ENCODE data around the gene MYRFL. TPM values are rescaled to one million over a fixed set of nuclear protein-coding genes. Genes with fewer than 3 reads are reported as not detected.

Gene MYRFL
- total and polyA plus RNA-seq, 8 donors = 0.06 to 2.3 (median 0.43) TPM

DNA sequence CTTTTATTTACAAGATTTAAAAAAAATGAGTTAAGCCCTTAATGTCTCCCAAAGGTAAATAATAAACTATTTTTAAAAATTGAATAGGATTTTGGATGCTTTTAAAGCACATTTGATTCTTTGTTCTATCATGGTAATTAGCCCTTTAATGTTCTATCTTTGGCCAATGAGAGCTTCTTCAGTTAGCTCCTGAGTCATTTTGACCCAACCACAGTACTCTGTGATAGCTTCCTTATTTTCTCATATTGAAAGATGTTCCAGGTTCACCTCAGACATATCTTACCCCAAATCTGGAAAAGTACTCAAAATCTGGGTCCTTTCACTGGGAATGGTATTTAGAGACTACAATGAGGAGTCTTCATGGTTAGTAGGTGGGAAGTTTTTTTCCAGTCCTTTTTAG, 98.0 kb downstream of the MYRFL start:
- Histone ChIP-seq H3K9me3 (no peaks in the 10 kb centered on the region), H3K4me3 (no peak overlapping the region), H3K4me1 (no peaks in the 10 kb centered on the region), H3K36me3 (no peaks in the 10 kb centered on the region), H3K27ac (no peak overlapping the region), H3K27me3 (no peaks in the 10 kb centered on the region)
- intact Hi-C loops (cut with DNase I) = no loop called here
- TF ChIP-seq, protein P1, sequence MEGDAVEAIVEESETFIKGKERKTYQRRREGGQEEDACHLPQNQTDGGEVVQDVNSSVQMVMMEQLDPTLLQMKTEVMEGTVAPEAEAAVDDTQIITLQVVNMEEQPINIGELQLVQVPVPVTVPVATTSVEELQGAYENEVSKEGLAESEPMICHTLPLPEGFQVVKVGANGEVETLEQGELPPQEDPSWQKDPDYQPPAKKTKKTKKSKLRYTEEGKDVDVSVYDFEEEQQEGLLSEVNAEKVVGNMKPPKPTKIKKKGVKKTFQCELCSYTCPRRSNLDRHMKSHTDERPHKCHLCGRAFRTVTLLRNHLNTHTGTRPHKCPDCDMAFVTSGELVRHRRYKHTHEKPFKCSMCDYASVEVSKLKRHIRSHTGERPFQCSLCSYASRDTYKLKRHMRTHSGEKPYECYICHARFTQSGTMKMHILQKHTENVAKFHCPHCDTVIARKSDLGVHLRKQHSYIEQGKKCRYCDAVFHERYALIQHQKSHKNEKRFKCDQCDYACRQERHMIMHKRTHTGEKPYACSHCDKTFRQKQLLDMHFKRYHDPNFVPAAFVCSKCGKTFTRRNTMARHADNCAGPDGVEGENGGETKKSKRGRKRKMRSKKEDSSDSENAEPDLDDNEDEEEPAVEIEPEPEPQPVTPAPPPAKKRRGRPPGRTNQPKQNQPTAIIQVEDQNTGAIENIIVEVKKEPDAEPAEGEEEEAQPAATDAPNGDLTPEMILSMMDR (IDR thresholded peaks at IDR 0.05) = no peak
- ATAC-seq (no peak), FAIRE-seq (no peak), DNase-seq (no peak)

DNA sequence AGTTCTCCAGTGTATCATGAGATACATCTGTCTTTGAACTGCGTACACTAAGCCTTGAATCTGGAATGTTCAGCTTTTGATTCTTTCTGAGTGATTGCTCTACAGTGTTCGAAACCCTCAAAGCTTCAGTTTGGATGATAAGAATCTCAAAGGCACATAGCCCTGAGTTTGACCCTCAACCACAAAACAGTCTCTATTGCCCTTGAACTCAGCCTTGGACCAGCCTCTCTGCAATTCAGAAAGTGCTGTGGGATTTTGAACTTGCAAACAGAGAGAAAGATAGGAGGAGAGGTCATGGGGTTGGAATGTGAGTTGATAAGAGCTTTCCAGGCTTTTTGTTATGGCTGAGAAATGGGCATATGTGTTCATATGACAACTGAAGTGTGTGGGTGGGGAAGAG, 100.3 kb downstream of the MYRFL start:
- Histone ChIP-seq H3K27ac (no peak overlapping the region), H3K27me3 (no peaks in the 10 kb centered on the region), H3K4me3 (no peak overlapping the region), H3K9me3 (no peaks in the 10 kb centered on the region), H3K4me1 (no peaks in the 10 kb centered on the region), H3K36me3 (no peaks in the 10 kb centered on the region)
- WGBS, 2 donors = 58 to 67% methylated on average over 2 of the region's 2 CpGs
- TF ChIP-seq, protein P1 (IDR thresholded peaks at IDR 0.05) = no peak
- no peak for ATAC-seq
- FAIRE-seq = no peak
- no peak for DNase-seq
- intact Hi-C loops (cut with DNase I) = no loop called here

DNA sequence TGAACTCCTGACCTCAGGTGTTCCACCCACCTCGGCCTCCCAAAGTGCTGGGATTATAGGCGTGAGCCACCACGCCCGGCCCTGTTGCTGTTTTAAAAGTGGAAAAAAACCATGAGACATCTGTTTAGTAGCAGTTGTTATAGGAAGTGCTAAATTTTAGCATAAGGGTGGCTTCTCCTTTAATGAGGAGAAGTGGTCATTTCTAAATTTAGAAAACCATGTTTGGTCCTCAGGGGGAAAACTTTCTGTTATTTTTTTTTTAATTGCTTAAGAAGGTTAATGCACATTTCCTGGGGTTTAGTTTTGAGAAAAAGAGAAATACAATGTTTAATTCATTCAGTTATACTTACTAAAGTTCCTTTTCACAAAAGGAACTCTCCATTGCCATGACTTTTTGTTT, 102.1 kb downstream of the MYRFL start:
- FAIRE-seq = no peak
- no peaks in the 10 kb centered on the region for H3K9me3 ChIP-seq
- H3K4me1 ChIP-seq = no peaks in the 10 kb centered on the region
- TF ChIP-seq, protein P1 (IDR thresholded peaks at IDR 0.05) = no peak
- no peaks in the 10 kb centered on the region for H3K27me3 ChIP-seq
- no peaks in the 10 kb centered on the region for H3K36me3 ChIP-seq
- intact Hi-C loops (cut with DNase I) = no loop called here
- no peak overlapping the region for H3K27ac ChIP-seq
- 77 to 86% methylated on average over 4 of the region's 4 CpGs for WGBS, 2 donors
- H3K4me3 ChIP-seq = no peak overlapping the region
- ATAC-seq = no peak
- no peak for DNase-seq

DNA sequence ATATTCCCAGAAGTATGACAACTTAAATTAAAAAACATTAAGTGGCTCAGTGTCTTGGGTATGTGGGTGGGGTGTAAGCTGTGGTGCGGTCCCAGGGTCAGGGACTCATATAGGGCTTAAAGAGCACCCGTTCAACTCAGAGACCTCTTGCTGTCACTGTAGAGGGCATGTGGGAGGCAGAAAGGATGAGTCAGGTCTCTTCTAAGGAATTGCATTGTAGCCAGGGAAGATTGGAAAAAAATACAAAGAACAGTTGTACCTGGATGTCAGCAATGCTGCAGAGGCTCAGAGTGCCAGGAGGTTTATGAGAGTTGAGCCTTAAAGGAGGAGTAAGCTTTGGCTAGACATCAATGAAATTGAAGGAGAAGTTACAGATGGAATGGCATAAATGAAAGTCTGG, 104.1 kb downstream of the MYRFL start:
- Histone ChIP-seq H3K27ac (no peak overlapping the region), H3K36me3 (no peaks in the 10 kb centered on the region), H3K27me3 (no peaks in the 10 kb centered on the region), H3K4me3 (no peak overlapping the region), H3K9me3 (no peaks in the 10 kb centered on the region), H3K4me1 (no peaks in the 10 kb centered on the region)
- no peak for DNase-seq
- no peak for FAIRE-seq
- no peak for ATAC-seq
- TF ChIP-seq, protein P1 (IDR thresholded peaks at IDR 0.05) = no peak
- intact Hi-C loops (cut with DNase I) = no loop called here
- WGBS, 2 donors = 60 to 78% methylated on average over 2 of the region's 2 CpGs

DNA sequence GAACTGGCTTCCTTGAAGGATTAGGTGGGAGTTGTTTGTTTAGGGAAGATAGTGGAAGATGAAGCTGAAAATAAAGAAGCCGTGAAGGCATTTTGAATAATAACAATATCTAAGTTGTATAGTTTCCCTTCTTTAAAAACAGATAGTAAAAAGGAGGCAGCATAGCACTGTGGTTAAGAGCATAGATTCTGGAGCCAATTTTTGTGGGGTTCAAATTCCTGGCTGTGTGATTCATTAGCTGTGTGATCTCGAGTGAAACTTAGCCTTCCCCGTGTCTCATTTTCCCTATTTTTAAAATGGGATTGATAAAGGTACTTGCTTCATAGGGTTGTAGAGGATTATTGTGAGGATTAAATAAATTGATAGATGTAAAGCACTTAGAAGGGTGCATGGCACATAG, 104.5 kb downstream of the MYRFL start:
- 41 to 51% methylated on average over 3 of the region's 3 CpGs for WGBS, 2 donors
- DNase-seq (no peak), ATAC-seq (peak in 1 of 4 donors; percentile 15), FAIRE-seq (no peak)
- no peaks in the 10 kb centered on the region for H3K4me1 ChIP-seq
- TF ChIP-seq, protein P1 (IDR thresholded peaks at IDR 0.05) = no peak
- intact Hi-C loops (cut with DNase I) = no loop called here
- H3K36me3 ChIP-seq = no peaks in the 10 kb centered on the region
- no peaks in the 10 kb centered on the region for H3K9me3 ChIP-seq
- H3K27ac ChIP-seq = no peak overlapping the region
- no peaks in the 10 kb centered on the region for H3K27me3 ChIP-seq
- no peak overlapping the region for H3K4me3 ChIP-seq
